ENCODE data around the gene CACNA1D.

Gene CACNA1D

GRCh38 chr3:53820756-53821580 lies 326.6 kb downstream of the CACNA1D start:
- Histone ChIP-seq H3K9ac (ENCODE audit: low read depth in 1 of 2, low read length in 2 of 2) (no peak overlapping the region), H3K4me1 (ENCODE audit: control insufficient read depth in 2 of 2, insufficient read depth in 2 of 2, low read length in 2 of 2) (no peaks in the 10 kb centered on the region), H3K4me3 (ENCODE audit: low read length in 2 of 2) (no peak overlapping the region), H3K36me3 (ENCODE audit: control insufficient read depth in 2 of 2, insufficient read depth in 2 of 2, low read length in 2 of 2) (peaks cover 20 to 42% of the 10 kb centered on the region in 2 donors), H3K27me3 (ENCODE audit: control insufficient read depth in 2 of 2, insufficient read depth in 2 of 2, low read length in 2 of 2) (no peaks in the 10 kb centered on the region), H3K9me3 (ENCODE audit: control insufficient read depth in 2 of 2, low read length in 2 of 2) (no peaks in the 10 kb centered on the region), H3K27ac (ENCODE audit: low read depth in 2 of 2, low read length in 2 of 2) (no peak overlapping the region)

GRCh38 chr3:53821631-53822121 lies 327.3 kb downstream of the CACNA1D start:
- Histone ChIP-seq H3K9ac (ENCODE audit: low read depth in 1 of 2, low read length in 2 of 2) (no peak overlapping the region), H3K27ac (ENCODE audit: low read depth in 2 of 2, low read length in 2 of 2) (no peak overlapping the region), H3K4me1 (ENCODE audit: control insufficient read depth in 2 of 2, insufficient read depth in 2 of 2, low read length in 2 of 2) (no peaks in the 10 kb centered on the region), H3K27me3 (ENCODE audit: control insufficient read depth in 2 of 2, insufficient read depth in 2 of 2, low read length in 2 of 2) (no peaks in the 10 kb centered on the region), H3K9me3 (ENCODE audit: control insufficient read depth in 2 of 2, low read length in 2 of 2) (no peaks in the 10 kb centered on the region), H3K36me3 (ENCODE audit: control insufficient read depth in 2 of 2, insufficient read depth in 2 of 2, low read length in 2 of 2) (peaks cover 18 to 42% of the 10 kb centered on the region in 2 donors), H3K4me3 (ENCODE audit: low read length in 2 of 2) (no peak overlapping the region)

GRCh38 chr3:53822331-53822741 lies 327.9 kb downstream of the CACNA1D start:
- peaks cover 17 to 39% of the 10 kb centered on the region in 2 donors for H3K36me3 ChIP-seq (ENCODE audit: control insufficient read depth in 2 of 2, insufficient read depth in 2 of 2, low read length in 2 of 2)
- H3K27ac ChIP-seq (ENCODE audit: low read depth in 2 of 2, low read length in 2 of 2), result no peak overlapping the region

GRCh38 chr3:53823026-53823955 lies 328.9 kb downstream of the CACNA1D start:
- Histone ChIP-seq H3K27me3 (ENCODE audit: control insufficient read depth in 2 of 2, insufficient read depth in 2 of 2, low read length in 2 of 2) (no peaks in the 10 kb centered on the region), H3K4me3 (ENCODE audit: low read length in 2 of 2) (no peak overlapping the region), H3K4me1 (ENCODE audit: control insufficient read depth in 2 of 2, insufficient read depth in 2 of 2, low read length in 2 of 2) (no peaks in the 10 kb centered on the region), H3K9me3 (ENCODE audit: control insufficient read depth in 2 of 2, low read length in 2 of 2) (no peaks in the 10 kb centered on the region), H3K36me3 (ENCODE audit: control insufficient read depth in 2 of 2, insufficient read depth in 2 of 2, low read length in 2 of 2) (peaks cover 11 to 31% of the 10 kb centered on the region in 2 donors), H3K9ac (ENCODE audit: low read depth in 1 of 2, low read length in 2 of 2) (no peak overlapping the region), H3K27ac (ENCODE audit: low read depth in 2 of 2, low read length in 2 of 2) (no peak overlapping the region)

More at GRCh38 chr3:53822331-53822741, 327.9 kb downstream of the CACNA1D start:
- Histone ChIP-seq H3K4me1 (ENCODE audit: control insufficient read depth in 2 of 2, insufficient read depth in 2 of 2, low read length in 2 of 2) (no peaks in the 10 kb centered on the region), H3K9ac (ENCODE audit: low read depth in 1 of 2, low read length in 2 of 2) (no peak overlapping the region), H3K9me3 (ENCODE audit: control insufficient read depth in 2 of 2, low read length in 2 of 2) (no peaks in the 10 kb centered on the region), H3K4me3 (ENCODE audit: low read length in 2 of 2) (no peak overlapping the region), H3K27me3 (ENCODE audit: control insufficient read depth in 2 of 2, insufficient read depth in 2 of 2, low read length in 2 of 2) (no peaks in the 10 kb centered on the region)

- Histone ChIP-seq H3K27ac (ENCODE audit: low read depth in 2 of 2, low read length in 2 of 2) (no peak overlapping the region), H3K27me3 (ENCODE audit: control insufficient read depth in 2 of 2, insufficient read depth in 2 of 2, low read length in 2 of 2) (no peaks in the 10 kb centered on the region), H3K9ac (ENCODE audit: low read depth in 1 of 2, low read length in 2 of 2) (no peak overlapping the region), H3K4me3 (ENCODE audit: low read length in 2 of 2) (no peak overlapping the region), H3K9me3 (ENCODE audit: control insufficient read depth in 2 of 2, low read length in 2 of 2) (no peaks in the 10 kb centered on the region), H3K4me1 (ENCODE audit: control insufficient read depth in 2 of 2, insufficient read depth in 2 of 2, low read length in 2 of 2) (peaks cover 2 to 3% of the 10 kb centered on the region in 2 donors), H3K36me3 (ENCODE audit: control insufficient read depth in 2 of 2, insufficient read depth in 2 of 2, low read length in 2 of 2) (peaks cover 8 to 25% of the 10 kb centered on the region in 2 donors)
Observed at GRCh38 chr3:53823956-53824657, 329.7 kb downstream of the CACNA1D start.

- no peak overlapping the region for H3K27ac ChIP-seq (ENCODE audit: low read depth in 2 of 2, low read length in 2 of 2)
- H3K4me1 ChIP-seq (ENCODE audit: control insufficient read depth in 2 of 2, insufficient read depth in 2 of 2, low read length in 2 of 2), result peaks cover 5 to 9% of the 10 kb centered on the region in 2 donors
- no peaks in the 10 kb centered on the region for H3K27me3 ChIP-seq (ENCODE audit: control insufficient read depth in 2 of 2, insufficient read depth in 2 of 2, low read length in 2 of 2)
Observed at GRCh38 chr3:53824795-53825194, 330.4 kb downstream of the CACNA1D start.

GRCh38 chr3:53826048-53826447 lies 331.6 kb downstream of the CACNA1D start:
- no peak overlapping the region for H3K4me3 ChIP-seq (ENCODE audit: low read length in 2 of 2)
- H3K27ac ChIP-seq (ENCODE audit: low read depth in 2 of 2, low read length in 2 of 2), result no peak overlapping the region
- H3K9me3 ChIP-seq (ENCODE audit: control insufficient read depth in 2 of 2, low read length in 2 of 2), result no peaks in the 10 kb centered on the region
- H3K27me3 ChIP-seq (ENCODE audit: control insufficient read depth in 2 of 2, insufficient read depth in 2 of 2, low read length in 2 of 2), result no peaks in the 10 kb centered on the region
- H3K4me1 ChIP-seq (ENCODE audit: control insufficient read depth in 2 of 2, insufficient read depth in 2 of 2, low read length in 2 of 2), result peaks cover 5 to 9% of the 10 kb centered on the region in 2 donors
- no peak overlapping the region for H3K9ac ChIP-seq (ENCODE audit: low read depth in 1 of 2, low read length in 2 of 2)
- H3K36me3 ChIP-seq (ENCODE audit: control insufficient read depth in 2 of 2, insufficient read depth in 2 of 2, low read length in 2 of 2), result peaks cover 0 to 6% of the 10 kb centered on the region in 2 donors

More at GRCh38 chr3:53824795-53825194, 330.4 kb downstream of the CACNA1D start:
- H3K9ac ChIP-seq (ENCODE audit: low read depth in 1 of 2, low read length in 2 of 2), result no peak overlapping the region
- no peaks in the 10 kb centered on the region for H3K9me3 ChIP-seq (ENCODE audit: control insufficient read depth in 2 of 2, low read length in 2 of 2)
- no peak overlapping the region for H3K4me3 ChIP-seq (ENCODE audit: low read length in 2 of 2)
- H3K36me3 ChIP-seq (ENCODE audit: control insufficient read depth in 2 of 2, insufficient read depth in 2 of 2, low read length in 2 of 2), result peaks cover 7 to 19% of the 10 kb centered on the region in 2 donors

- Histone ChIP-seq H3K9ac (ENCODE audit: low read depth in 1 of 2, low read length in 2 of 2) (no peak overlapping the region), H3K4me3 (ENCODE audit: low read length in 2 of 2) (no peak overlapping the region), H3K9me3 (ENCODE audit: control insufficient read depth in 2 of 2, low read length in 2 of 2) (no peaks in the 10 kb centered on the region), H3K27me3 (ENCODE audit: control insufficient read depth in 2 of 2, insufficient read depth in 2 of 2, low read length in 2 of 2) (no peaks in the 10 kb centered on the region), H3K4me1 (ENCODE audit: control insufficient read depth in 2 of 2, insufficient read depth in 2 of 2, low read length in 2 of 2) (peaks cover 5 to 9% of the 10 kb centered on the region in 2 donors), H3K27ac (ENCODE audit: low read depth in 2 of 2, low read length in 2 of 2) (no peak overlapping the region), H3K36me3 (ENCODE audit: control insufficient read depth in 2 of 2, insufficient read depth in 2 of 2, low read length in 2 of 2) (no peaks in the 10 kb centered on the region)
Observed at GRCh38 chr3:53828581-53828980, 334.2 kb downstream of the CACNA1D start.

GRCh38 chr3:53829605-53830004 lies 335.2 kb downstream of the CACNA1D start:
- H3K9ac ChIP-seq (ENCODE audit: low read depth in 1 of 2, low read length in 2 of 2), result no peak overlapping the region
- H3K27ac ChIP-seq (ENCODE audit: low read depth in 2 of 2, low read length in 2 of 2), result no peak overlapping the region
- H3K9me3 ChIP-seq (ENCODE audit: control insufficient read depth in 2 of 2, low read length in 2 of 2), result no peaks in the 10 kb centered on the region
- H3K4me1 ChIP-seq (ENCODE audit: control insufficient read depth in 2 of 2, insufficient read depth in 2 of 2, low read length in 2 of 2), result peaks cover 5 to 9% of the 10 kb centered on the region in 2 donors
- no peak overlapping the region for H3K4me3 ChIP-seq (ENCODE audit: low read length in 2 of 2)
- H3K36me3 ChIP-seq (ENCODE audit: control insufficient read depth in 2 of 2, insufficient read depth in 2 of 2, low read length in 2 of 2), result no peaks in the 10 kb centered on the region
- no peaks in the 10 kb centered on the region for H3K27me3 ChIP-seq (ENCODE audit: control insufficient read depth in 2 of 2, insufficient read depth in 2 of 2, low read length in 2 of 2)
